Neural progenitor cell (in vitro differentiated cells): Measurements from ENCODE around the gene OR10A6.

Experiments
- EZH2 ChIP-seq: fragments of 200-600 bp; sonication (generic); IDR thresholded peaks from 2 replicates; pipeline ENCODE4 v1.6.1; 2017; ENCODE audit warnings: antibody characterized with exemption, mild to moderate bottlenecking, moderate library complexity
- EZH2phosphoT487 ChIP-seq: fragments of 200-600 bp; sonication (generic); IDR thresholded peaks from 2 replicates; pipeline ENCODE4 v1.6.1; 2017; ENCODE audit warnings: antibody characterized with exemption
- TF ChIP-seq, protein P1 (sequence below): fragments of 200-600 bp; sonication (generic); IDR thresholded peaks from 2 replicates; pipeline ENCODE4 v1.5.1; 2017; ENCODE audit warnings: antibody characterized with exemption, mild to moderate bottlenecking

DNA sequence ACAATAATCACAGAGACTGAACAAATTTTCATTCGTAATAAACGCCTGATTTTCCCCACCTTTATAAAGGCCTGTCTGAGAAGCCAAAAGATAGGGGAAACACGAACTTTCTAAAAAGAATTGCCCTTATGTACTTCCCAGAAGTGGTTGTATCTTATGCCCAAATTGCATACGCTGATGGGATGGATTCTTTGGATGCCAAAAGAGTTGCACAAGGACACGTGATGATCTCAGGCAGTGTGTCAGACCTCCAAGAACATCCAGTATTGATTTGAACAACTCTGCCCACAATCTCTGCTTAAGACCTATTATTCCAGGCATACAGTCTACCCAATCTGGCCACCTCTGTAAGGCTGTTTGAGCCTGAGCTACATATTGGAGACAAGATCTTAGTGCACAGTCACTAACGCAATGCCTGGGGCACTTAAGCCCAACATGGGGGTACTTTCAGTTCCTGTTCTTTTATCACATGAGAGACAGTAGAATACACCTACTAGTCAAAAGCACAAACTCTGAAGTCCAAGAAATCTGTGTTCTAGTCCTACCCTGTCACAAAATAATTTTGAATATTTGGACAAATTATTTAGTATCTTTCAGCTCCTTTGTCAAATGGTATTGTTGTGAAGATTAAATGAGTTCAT is 38.9 kb downstream of the OR10A6 start:
- no peak for TF ChIP-seq EZH2phosphoT487
- TF ChIP-seq, protein P1, sequence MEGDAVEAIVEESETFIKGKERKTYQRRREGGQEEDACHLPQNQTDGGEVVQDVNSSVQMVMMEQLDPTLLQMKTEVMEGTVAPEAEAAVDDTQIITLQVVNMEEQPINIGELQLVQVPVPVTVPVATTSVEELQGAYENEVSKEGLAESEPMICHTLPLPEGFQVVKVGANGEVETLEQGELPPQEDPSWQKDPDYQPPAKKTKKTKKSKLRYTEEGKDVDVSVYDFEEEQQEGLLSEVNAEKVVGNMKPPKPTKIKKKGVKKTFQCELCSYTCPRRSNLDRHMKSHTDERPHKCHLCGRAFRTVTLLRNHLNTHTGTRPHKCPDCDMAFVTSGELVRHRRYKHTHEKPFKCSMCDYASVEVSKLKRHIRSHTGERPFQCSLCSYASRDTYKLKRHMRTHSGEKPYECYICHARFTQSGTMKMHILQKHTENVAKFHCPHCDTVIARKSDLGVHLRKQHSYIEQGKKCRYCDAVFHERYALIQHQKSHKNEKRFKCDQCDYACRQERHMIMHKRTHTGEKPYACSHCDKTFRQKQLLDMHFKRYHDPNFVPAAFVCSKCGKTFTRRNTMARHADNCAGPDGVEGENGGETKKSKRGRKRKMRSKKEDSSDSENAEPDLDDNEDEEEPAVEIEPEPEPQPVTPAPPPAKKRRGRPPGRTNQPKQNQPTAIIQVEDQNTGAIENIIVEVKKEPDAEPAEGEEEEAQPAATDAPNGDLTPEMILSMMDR, result no peak
- no peak for TF ChIP-seq EZH2
